Subcutaneous abdominal adipose tissue (tissue), 5 donors: ENCODE data around the gene ZHX3.

Experiments
- H3K27ac ChIP-seq: one replicate; pipeline ENCODE4 v1.7.0; 2013; ENCODE audit warnings: low read depth, mild to moderate bottlenecking, inconsistent platforms, low read length, moderate library complexity
- H3K27me3 ChIP-seq, 5 donors: one replicate each; pipeline ENCODE4 v1.7.0; 2013; ENCODE audit warnings: low read length in 5 of 5, inconsistent platforms in 1 of 5; ENCODE audit not compliant: control insufficient read depth in 5 of 5, insufficient read depth in 4 of 5
- H3K36me3 ChIP-seq, 5 donors: one replicate each; pipeline ENCODE4 v1.7.0; 2013; ENCODE audit warnings: low read length in 5 of 5; ENCODE audit not compliant: control insufficient read depth in 5 of 5, insufficient read depth in 5 of 5
- H3K4me1 ChIP-seq, 5 donors: one replicate each; pipeline ENCODE4 v1.7.0; 2013; ENCODE audit warnings: low read length in 5 of 5, mild to moderate bottlenecking in 3 of 5, moderate library complexity in 1 of 5; ENCODE audit not compliant: control insufficient read depth in 5 of 5, insufficient read depth in 5 of 5
- H3K4me3 ChIP-seq, 5 donors: one replicate each; pipeline ENCODE4 v1.7.0; 2013; ENCODE audit warnings: low read length in 5 of 5, low read depth in 1 of 5
- H3K9ac ChIP-seq, 5 donors: one replicate each; pipeline ENCODE4 v1.7.0; 2013; ENCODE audit warnings: low read length in 5 of 5, mild to moderate bottlenecking in 4 of 5, moderate library complexity in 3 of 5
- H3K9me3 ChIP-seq, 5 donors: one replicate each; pipeline ENCODE4 v1.7.0; 2013; ENCODE audit warnings: low read length in 5 of 5; ENCODE audit not compliant: control insufficient read depth in 5 of 5
- donor health status: healthy.
- donor health status: healthy.
- donor health status: healthy.
- donor health status: healthy.
- donor health status: healthy.

The ZHX3 gene

DNA sequence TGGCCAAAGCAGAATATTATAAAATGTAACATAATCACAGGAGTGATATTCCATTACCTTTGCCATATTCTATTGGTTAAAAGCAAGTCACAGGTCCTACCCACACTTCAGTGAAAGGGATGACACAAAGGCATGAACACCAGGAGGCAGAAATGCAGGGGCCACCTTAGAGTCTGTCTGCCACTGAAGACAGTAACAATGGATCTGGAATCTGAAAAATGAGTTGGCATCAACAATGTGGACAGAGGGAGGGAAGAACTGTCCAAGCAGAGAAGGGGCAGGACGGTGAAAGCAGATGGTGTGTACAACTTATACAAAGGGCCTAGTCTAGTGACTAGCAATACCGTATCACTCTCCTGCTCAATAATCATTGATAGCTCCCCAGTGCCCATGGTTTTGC lies 16.5 kb upstream of the ZHX3 start:
- H3K4me3 ChIP-seq: no peak overlapping the region
- H3K36me3 ChIP-seq: no peaks in the 10 kb centered on the region
- H3K27me3 ChIP-seq: no peaks in the 10 kb centered on the region
- H3K27ac ChIP-seq: peak overlapping the region; percentile 67
- H3K9me3 ChIP-seq: no peaks in the 10 kb centered on the region
- peaks cover 6 to 34% (median 11%) of the 10 kb centered on the region in 5 donors for H3K4me1 ChIP-seq
- H3K9ac ChIP-seq: no peak overlapping the region

DNA sequence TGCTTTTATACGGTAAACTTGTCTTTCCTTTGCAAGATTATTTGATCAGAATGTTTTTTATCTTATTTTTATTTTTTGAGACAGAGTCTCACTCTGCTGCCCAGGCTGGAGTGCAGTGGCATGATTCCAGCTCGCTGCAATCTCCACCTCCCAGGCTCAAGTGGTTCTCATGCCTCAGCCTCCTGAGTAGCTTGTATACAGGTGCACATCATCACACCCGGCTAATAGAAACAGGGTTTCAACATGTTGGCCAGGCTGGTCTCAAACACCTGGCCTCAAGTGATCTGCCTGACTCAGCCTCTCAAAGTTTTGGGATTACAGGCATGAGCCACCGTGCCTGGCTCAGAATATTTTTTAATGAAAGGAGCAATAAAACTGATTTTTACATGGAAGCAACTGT lies 14.2 kb upstream of the ZHX3 start:
- H3K4me3 ChIP-seq: no peak overlapping the region
- H3K27me3 ChIP-seq: no peaks in the 10 kb centered on the region
- H3K4me1 ChIP-seq: peaks cover 6 to 39% (median 14%) of the 10 kb centered on the region in 5 donors
- H3K27ac ChIP-seq: no peak overlapping the region
- H3K9me3 ChIP-seq: no peaks in the 10 kb centered on the region
- no peak overlapping the region for H3K9ac ChIP-seq
- H3K36me3 ChIP-seq: no peaks in the 10 kb centered on the region

- Histone ChIP-seq H3K9ac (no peak overlapping the region), H3K27me3 (no peaks in the 10 kb centered on the region), H3K4me3 (no peak overlapping the region), H3K4me1 (peaks cover 6 to 39% (median 14%) of the 10 kb centered on the region in 5 donors), H3K9me3 (no peaks in the 10 kb centered on the region), H3K36me3 (no peaks in the 10 kb centered on the region), H3K27ac (no peak overlapping the region)
These were observed 13.4 kb upstream of the ZHX3 start for GRCh38 chr20:41330941-41331340.

DNA sequence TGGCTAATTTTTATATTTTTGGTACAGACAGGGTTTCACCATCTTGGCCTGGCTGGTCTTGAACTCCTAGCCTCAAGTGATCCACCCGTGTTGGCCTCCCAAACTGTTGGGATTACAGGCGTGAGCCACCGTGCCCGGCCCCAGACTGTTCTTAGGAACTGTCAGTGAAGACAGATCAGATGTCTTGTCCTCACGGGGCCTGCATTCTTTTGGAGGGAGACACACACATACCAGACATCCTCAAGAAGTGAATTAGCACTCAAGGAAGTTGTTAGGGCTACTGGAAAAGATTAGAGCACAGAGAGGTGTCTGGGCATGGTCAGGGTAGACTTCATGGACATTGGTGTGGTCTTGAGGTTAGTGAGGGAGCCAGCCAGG lies 12.8 kb upstream of the ZHX3 start:
- H3K27ac ChIP-seq: peak overlapping the region; percentile 74
- no peak overlapping the region for H3K4me3 ChIP-seq
- no peaks in the 10 kb centered on the region for H3K27me3 ChIP-seq
- H3K9me3 ChIP-seq: no peaks in the 10 kb centered on the region
- no peak overlapping the region for H3K9ac ChIP-seq
- H3K4me1 ChIP-seq: peaks cover 6 to 35% (median 14%) of the 10 kb centered on the region in 5 donors
- no peaks in the 10 kb centered on the region for H3K36me3 ChIP-seq

GRCh38 chr20:41329435-41330342 lies 12.2 kb upstream of the ZHX3 start:
- Histone ChIP-seq H3K4me1 (peaks cover 6 to 30% (median 14%) of the 10 kb centered on the region in 5 donors), H3K36me3 (no peaks in the 10 kb centered on the region), H3K4me3 (peak overlapping the region; percentile 11 to 57 (median 46)), H3K27ac (peak overlapping the region; percentile 74), H3K9me3 (no peaks in the 10 kb centered on the region), H3K27me3 (no peaks in the 10 kb centered on the region), H3K9ac (peak overlapping the region in 3 of 5 donors; percentile 39 to 48 (median 48))

DNA sequence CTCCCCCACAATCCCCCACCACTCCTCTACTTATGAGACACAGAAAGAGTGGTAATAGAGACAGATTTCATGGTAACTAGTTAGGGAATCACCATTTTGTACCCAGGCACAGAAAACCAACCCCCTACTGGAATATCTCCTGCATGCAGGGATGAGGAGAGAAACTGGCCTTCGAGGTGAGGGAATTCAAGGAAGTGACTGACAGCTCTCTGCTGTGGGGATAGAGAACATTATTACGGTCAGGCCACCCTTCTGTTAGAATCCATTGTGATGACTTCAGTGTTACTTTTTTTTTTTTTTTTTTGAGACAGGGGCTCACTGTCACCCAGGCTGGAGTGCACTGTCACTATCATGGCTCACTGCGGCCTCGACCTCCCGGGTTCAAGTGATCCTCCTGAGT lies 9.6 kb upstream of the ZHX3 start:
- Histone ChIP-seq H3K9ac (no peak overlapping the region), H3K27me3 (no peaks in the 10 kb centered on the region), H3K4me3 (no peak overlapping the region), H3K36me3 (no peaks in the 10 kb centered on the region), H3K4me1 (peaks cover 6 to 21% (median 14%) of the 10 kb centered on the region in 5 donors), H3K9me3 (no peaks in the 10 kb centered on the region), H3K27ac (no peak overlapping the region)

DNA sequence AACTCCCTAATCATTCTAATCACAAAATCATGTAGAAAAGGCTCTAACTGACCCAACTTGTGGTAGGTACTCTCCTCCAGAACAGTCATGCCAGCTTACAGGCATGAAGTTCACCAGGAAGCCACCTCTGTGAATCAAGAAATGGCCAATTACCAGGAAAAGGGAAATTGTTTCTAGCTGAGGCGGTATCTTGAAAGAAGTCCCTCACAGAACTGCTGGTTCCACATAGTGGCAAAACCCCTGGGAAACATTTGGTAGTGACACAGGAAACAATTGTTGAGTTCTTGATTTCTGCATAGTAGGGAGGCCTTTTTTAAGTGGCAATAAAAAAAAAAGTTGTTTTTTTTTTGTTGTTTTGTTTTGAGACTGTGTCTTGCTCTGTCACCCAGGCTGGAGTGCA lies 3.4 kb upstream of the ZHX3 start:
- Histone ChIP-seq H3K36me3 (no peaks in the 10 kb centered on the region), H3K27ac (no peak overlapping the region), H3K27me3 (no peaks in the 10 kb centered on the region), H3K4me1 (peaks cover 2 to 22% (median 15%) of the 10 kb centered on the region in 5 donors), H3K9me3 (no peaks in the 10 kb centered on the region), H3K9ac (no peak overlapping the region), H3K4me3 (no peak overlapping the region)

GRCh38 chr20:41320441-41320840 lies 2.9 kb upstream of the ZHX3 start:
- no peaks in the 10 kb centered on the region for H3K27me3 ChIP-seq
- H3K27ac ChIP-seq: no peak overlapping the region
- no peak overlapping the region for H3K4me3 ChIP-seq
- H3K9ac ChIP-seq: no peak overlapping the region
- H3K36me3 ChIP-seq: no peaks in the 10 kb centered on the region
- peaks cover 2 to 26% (median 17%) of the 10 kb centered on the region in 5 donors for H3K4me1 ChIP-seq
- no peaks in the 10 kb centered on the region for H3K9me3 ChIP-seq

GRCh38 chr20:41318271-41318649 lies 729 bp upstream of the ZHX3 start:
- no peaks in the 10 kb centered on the region for H3K9me3 ChIP-seq
- H3K27ac ChIP-seq: no peak overlapping the region
- peak overlapping the region in 1 of 5 donors; percentile 64 for H3K9ac ChIP-seq
- H3K4me1 ChIP-seq: peaks cover 2 to 39% (median 17%) of the 10 kb centered on the region in 5 donors
- no peaks in the 10 kb centered on the region for H3K36me3 ChIP-seq
- H3K27me3 ChIP-seq: no peaks in the 10 kb centered on the region
- peak overlapping the region in 4 of 5 donors; percentile 75 to 93 (median 82) for H3K4me3 ChIP-seq
